Activated CD8-positive, alpha-beta memory T cell treated with anti-CD3 and anti-CD28 coated beads, Interleukin-2, amount 50 U/mL, for 4 hours (primary cell): Measurements from ENCODE around the gene RBM15.

Experiments
- DNase-seq: peaks from one replicate; pipeline ENCODE4 v3.0.0-alpha.2; 2020

Gene RBM15, protein sequence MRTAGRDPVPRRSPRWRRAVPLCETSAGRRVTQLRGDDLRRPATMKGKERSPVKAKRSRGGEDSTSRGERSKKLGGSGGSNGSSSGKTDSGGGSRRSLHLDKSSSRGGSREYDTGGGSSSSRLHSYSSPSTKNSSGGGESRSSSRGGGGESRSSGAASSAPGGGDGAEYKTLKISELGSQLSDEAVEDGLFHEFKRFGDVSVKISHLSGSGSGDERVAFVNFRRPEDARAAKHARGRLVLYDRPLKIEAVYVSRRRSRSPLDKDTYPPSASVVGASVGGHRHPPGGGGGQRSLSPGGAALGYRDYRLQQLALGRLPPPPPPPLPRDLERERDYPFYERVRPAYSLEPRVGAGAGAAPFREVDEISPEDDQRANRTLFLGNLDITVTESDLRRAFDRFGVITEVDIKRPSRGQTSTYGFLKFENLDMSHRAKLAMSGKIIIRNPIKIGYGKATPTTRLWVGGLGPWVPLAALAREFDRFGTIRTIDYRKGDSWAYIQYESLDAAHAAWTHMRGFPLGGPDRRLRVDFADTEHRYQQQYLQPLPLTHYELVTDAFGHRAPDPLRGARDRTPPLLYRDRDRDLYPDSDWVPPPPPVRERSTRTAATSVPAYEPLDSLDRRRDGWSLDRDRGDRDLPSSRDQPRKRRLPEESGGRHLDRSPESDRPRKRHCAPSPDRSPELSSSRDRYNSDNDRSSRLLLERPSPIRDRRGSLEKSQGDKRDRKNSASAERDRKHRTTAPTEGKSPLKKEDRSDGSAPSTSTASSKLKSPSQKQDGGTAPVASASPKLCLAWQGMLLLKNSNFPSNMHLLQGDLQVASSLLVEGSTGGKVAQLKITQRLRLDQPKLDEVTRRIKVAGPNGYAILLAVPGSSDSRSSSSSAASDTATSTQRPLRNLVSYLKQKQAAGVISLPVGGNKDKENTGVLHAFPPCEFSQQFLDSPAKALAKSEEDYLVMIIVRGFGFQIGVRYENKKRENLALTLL

DNA sequence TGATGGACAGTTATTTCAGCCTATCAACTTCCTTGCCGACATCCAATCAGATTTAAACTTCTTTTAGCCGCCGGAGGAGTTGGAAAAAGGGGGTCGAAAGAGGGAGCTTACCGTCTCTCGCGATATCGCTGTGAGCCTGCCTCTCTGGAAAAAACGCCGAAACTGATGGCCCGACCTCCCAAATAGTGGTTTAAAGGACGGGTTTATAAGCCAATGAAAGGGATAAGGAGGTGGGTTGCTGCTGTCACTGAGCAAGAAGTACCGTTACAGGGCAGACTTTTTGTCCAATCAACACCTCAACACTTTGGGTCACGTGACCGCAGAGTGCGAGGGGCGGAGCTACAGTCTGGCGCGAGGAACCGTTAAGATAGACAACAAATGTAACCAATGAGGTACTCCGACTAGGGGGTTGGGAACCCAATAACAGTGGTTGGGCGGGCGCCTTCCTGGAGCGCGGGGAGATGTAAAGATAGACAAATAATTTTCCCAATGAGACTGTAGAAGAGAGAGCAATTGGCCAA lies at the start of gene RBM15:
Gene RBM15, plus strand, starts transcription at position 492 of the 521 bp plus-strand sequence. Its CDS starts 29 bp downstream, at position 521.
- peak; percentile 95 for DNase-seq

DNA sequence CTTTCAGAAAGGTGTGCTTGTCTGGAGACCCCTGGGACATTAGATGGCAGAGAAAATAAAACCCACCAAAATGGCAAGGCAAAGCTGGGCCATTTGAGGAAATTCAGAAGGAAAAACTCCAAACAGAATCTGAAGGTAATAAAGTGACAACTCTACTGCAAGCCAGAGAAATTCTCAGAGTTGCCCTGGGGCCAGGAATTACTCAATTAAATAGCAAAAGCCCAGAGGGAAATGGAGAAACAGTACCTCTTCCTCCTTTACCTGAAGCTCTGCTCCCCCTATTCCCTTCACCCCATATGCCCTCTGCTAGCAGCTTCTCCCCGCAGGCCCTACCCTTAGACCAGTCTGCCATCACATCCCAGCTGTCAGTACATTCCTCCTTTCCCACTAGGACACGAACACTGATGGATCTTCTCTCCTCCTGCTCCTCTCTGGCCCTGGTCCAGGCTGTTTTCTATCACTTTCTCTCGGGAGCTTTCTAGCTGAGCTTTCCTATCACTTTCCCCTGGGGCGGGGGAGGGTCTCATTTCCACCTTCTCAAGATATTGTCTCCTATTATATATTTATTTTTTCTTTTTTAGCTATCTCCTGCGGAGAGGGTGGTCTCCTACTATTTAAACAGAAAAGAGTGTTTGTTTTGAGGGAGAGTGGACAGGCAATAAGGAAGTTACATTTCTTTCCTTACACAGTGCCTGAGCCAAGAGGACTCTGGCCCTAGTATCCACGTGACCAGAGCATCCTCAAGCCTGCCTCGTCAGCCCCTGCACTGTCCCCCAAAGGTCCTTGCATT lies 47.7 kb upstream of the RBM15 start:
- no peak for DNase-seq

DNA sequence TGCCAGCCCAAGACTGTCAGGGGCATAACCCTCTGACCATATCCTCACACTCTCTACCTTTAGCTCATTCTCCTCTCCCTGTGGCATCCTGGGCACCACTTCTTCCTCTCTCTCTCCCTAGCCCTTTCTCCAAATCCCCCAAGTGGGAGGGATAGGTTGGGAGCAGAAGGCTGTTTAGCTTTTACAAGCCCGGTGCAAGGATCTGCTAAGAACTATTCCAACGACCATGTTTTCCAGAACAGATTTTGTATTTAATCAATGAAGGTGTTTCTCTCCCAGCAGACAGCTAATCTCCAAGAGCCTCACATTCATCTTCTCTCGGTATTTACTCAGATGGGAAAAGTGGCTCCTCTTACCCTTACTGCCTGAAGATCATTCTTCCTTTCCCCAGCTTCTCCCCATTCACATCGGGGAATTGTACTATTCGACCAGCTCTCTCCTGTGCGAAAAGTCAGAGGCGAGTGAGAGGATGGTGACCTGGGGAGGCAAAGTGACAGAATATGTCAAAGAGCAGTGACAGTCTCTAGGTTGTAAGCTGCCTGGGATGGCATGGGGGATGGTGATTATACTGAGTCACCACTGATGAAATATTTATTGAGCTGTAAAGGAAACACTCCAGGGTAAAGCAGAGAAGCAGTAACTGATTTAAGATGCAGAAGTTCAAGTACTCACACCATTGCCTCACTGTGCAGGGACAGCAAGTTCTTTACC lies 47.0 kb upstream of the RBM15 start:
- DNase-seq = no peak

DNA sequence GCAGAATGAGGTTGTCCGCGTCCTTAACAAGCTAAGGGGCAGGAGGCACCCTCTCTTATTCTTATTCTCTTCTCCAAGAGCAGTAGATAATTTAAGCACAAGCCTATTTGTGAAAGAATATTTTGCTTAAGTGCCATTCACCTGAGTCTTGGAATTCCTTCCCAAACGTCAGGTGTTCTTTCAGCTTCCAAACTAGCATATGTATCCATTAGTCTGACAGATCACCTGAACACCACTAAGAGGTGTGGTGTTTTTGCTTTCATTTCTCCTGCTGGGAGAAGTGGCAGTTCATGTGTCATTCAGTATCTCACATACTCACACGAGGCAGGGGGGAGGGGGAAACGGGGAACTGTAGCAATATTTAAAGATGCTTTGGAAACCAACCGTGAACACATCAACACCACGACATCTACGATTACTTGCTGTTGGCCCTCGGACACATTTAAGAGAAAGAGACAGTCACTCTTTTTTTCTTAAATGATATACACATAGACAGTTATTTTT lies 45.5 kb upstream of the RBM15 start:
- DNase-seq = no peak

DNA sequence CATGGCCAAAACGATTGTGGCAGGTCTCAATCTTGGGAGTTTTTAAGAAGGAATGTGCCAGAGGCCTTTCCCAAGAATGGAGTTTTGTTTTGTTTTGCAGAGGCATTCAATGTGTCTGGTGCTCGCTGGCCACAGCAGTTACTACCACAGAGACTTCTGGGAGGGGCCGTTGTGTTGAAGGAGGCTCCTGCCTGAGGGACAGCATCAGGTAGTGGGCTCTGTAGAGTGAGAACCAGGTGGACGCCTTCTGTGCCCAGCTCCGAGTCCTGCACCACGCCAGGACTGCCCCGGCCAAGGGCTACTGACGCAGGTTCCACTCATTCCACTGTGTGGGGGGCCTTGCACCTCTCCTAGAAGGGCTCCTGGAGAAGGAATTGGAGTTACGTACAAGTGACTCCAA lies 44.9 kb upstream of the RBM15 start:
- DNase-seq = no peak

DNA sequence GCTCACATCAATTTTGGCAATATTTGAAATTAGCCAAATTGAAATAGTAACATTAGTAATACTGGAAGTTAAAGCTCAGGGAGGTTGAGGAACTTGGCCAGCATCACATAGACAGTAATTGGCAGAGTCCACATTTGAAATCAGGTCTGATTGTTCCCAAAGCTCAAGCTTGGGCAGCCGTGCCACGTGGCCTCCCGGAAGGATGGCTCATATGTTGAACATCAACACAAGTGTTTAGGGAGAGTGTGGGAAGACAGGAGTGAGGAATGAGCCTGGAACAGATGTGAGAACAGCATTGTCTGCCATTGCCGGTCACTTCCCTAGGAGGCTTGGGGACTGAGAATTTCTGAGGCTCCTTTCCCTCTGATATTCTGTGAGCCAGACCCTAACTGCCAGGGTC lies 40.2 kb upstream of the RBM15 start:
- DNase-seq = no peak

DNA sequence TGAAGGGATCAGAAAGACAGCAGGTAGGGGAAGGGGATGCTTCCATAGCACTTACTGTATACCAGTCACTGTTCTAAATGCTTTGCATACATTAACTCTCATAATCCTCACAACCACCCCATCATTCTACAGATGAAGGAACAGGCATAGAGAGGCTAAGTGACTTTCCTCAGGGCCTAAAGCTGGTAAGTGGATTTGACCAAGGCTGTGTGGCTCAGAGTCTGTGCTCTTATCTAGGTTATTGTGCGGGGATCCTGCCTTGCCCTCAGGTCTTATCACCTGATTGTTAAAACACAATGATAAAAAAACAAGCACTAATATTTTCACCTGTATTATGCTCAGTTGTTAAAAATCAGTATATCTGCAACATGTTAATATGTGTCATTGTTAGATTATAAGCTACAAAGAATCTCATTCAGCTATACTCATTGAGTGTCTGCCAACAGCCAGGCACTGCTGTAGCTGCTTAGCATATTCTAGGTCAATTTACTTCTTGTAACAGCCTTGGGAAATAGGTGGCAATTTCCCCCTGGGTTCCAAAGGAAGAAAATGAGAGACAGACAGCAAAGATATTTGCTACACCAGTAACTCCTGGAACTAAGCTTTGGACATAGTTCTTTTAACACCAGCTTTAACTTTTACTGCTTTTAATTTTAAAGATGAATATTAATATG lies 38.6 kb upstream of the RBM15 start:
- DNase-seq = no peak

DNA sequence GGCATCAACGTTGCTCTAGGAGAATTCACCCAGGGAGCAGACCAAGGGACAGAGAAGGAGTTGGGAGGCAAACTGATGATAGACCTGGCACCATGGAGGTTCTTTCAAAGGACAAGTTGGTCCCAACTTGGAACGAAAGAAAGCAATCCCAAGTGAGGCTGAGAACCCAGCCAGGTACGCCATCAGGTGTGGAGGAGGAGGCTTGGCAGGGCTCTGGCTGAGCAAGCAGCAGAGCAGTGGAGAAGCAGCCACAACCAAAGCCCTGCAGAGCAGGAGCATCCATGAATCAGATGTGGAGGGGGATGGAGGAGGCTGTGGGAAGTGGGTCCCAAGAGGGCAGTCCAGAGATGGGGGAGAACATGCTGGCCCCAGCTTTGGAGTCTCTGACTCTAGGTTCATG lies 36.3 kb upstream of the RBM15 start:
- DNase-seq = no peak

DNA sequence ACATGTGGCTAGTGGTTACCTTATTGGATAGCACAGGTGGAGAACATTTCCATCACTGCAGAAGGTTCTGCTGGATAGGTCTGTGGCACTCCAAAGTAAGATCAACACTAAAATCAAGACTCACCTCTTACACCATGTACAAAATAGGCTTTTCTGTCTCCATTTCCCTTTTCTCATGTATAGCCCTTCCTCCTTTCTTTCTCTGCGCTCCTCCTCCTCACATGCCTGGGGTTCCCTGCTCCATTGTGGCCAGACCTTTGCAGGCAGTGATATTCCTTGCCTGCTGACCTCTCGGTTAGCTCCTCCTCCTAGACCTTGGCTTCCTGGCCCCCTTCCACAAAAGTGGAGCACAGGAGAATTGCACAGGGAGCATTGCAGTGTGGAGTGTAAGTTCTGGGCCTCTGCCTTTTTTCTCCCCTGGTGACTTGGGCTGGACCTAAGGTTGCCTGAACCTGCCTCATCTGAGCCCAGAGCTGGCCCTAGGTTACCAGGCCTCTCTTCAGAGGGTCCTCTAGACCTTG lies 33.2 kb upstream of the RBM15 start:
- DNase-seq = no peak

DNA sequence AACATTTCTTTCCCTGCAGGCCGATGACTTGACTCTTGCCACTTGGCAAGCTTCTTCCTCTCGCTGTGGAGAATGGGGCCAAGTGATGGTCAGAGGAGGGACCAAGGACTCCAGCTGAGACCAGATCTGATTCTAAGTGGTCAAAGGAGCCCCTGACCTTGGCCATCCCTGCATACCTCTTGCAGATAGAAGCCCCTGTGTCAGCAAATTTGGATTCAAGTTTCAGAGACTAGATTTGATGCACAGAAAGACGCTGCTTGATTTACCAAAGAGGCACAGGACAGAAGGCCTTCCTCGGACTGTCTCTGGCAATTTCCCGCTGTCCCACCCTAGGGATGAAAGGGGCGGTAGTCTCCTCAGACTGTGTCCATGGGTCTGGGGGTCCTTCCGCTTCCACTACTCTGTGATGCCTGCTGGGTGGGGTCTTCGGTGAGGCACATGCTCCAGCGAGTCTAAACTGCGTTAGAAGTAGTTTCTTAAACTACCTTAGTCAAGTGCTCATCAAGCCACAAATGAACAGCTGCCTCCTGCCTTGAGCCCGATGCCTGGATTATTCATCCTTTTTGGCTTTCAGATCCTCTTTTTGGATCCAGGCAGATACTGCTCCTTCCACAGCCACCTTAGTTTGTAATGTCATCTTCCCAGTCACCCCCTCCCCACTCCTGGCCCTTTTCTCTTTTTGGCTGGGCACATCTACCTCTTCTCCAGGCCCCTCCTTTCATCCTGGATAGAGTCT lies 31.8 kb upstream of the RBM15 start:
- DNase-seq = no peak

DNA sequence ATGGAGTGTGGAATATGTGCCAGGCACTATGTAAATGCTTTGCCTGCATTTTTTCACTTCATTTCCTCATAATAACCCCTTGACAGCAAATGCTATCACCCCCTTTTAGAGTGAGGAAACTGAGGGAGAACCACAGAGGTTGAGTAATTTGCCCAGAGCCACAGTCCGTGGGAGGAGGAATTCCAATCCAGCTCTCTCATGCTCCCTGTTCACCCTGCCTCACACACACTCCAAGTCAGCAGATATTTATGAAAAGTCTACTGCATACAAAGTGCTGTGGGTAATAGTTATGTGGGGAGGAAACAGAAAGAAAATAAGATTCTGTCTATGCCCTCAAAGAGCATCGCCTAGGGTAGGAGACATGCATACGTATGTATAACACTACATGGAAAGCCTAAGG lies 30.9 kb upstream of the RBM15 start:
- no peak for DNase-seq

DNA sequence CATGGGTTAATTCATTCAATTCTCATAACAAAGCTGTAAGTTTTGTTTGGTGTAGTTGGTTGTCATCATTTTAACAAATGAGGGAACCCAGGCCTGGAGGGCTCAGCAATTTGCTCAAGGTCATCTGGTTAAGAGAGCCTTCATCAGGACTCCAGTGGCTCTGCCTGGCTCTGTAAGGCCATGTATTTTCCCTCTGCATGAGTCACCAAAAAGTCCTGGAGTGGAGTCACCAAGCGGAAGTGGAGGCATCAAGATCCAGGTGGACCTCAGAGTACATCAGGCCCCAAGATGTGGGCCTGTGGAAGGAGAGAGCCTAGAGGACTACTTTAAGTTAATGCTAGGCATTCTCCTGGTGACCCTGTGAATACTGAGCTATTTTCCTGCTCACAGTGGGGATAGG lies 30.0 kb upstream of the RBM15 start:
- no peak for DNase-seq

DNA sequence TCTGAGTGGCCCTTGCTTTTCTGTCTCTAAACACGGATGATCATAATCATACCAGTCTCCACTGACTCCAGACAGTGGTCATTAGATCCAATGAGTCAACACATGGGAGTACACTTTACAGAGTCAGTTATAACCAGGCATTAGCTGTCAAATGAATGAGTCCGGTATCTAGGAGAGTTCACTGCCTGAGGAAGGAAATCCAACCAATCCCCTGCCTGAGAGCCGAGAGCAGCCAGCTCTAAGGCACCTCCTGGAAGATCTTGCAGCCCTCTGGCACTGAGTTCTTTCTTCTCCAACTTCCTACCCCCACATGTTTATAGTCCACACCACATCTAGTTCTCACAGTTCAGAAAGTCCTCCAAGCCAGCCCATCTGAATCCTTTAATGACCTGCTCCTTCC lies 29.4 kb upstream of the RBM15 start:
- no peak for DNase-seq

DNA sequence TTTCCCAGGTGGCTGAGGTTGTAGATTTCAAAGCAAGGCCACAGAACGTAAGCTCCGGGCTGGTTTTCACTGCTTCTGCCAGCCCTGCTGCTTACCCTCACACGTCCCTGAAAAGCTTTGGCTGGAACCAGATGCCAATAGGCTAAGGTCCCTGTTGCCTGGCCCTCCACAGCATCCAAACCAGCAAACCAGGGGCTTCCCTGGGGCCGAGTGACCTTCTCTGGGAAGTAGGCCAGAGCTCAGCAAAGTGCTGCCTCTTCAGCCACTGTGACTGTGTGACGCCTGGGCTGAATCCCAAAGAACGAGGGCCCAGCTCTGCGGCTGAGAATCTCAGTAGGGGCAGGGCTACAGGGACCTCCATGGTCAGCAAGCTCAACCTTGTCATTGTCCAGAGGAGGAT lies 28.9 kb upstream of the RBM15 start:
- no peak for DNase-seq

DNA sequence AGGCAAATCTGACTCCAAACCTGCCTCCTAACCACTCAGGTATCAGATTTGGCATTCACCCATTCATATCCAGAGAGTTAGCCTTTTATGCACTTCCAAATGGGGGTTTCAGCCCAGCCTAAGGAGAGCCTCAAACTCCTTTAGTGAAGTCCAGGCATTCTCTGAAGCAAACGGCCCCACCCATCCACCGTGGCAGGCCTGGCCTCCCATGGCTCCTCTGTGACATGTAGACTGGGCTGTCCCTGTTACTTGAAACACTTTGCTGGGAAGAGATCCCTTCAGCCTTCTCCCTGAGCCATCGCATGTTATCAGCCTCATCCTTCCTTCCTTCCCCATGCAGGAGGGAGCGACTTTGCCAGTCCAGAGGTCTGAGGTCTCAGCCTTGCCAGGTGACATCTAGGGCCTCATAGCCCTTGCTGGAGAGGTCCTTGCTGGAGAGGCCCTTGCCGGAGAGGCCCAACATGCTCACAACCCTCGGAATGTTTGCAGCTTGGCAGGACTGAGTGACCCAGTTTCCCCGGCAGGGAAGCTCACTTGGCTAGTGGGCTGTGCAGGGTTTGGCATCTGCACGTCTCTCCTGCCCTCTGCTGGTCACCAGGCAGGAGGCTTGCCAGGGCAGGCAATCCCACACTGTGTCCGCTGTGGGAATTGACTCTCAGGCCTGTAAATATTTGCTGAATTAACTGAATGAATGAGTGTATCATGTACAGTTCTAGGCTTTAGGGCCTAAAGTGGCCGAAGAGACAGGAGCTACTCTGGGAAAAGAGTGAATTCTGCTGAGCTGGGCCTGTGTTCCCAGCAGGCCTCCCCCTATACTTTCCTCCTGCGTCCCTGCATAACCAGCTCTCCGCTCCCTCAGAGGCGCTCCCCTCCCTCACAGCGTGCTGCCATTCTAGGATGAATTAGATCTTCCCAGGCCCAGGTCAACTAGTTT lies 26.7 kb upstream of the RBM15 start:
- DNase-seq = peak; percentile 75

DNA sequence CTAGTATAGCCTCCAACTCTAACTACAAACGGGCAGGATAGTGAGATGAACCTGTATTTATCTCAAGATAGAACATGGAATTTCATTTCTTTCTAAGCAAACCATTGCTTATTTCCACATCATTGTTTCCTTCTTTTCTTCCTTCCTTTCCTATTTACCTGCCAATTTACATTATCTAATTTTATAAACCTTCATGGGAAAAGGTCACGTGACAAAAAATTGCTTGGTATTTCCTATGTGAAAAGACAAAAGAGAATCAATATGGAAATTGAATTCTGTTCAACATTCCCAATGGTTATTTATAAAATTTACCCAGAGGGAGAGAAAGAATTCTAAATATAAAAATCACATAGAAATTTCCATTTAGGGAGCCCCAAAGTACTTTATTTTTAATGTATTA lies 22.4 kb upstream of the RBM15 start:
- no peak for DNase-seq

DNA sequence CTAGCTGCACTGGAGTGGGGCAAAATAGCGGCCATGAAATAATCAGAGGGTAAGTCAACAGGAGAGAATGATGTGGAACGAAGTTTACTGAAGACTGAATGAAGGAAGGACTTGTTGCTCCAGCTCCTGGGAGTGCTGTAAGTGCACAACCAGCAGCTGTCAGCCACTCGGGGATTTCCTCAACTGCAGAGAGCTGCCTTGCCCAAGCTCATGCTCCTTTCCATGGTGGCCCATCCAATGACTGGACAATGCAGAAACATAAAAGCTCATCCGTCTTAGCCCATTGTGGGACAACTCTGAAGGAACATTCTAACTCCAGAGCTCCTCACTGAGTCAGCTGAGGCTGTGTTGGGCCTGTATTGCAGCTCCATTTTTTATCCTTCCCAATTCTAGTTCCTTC lies 21.1 kb upstream of the RBM15 start:
- no peak for DNase-seq

DNA sequence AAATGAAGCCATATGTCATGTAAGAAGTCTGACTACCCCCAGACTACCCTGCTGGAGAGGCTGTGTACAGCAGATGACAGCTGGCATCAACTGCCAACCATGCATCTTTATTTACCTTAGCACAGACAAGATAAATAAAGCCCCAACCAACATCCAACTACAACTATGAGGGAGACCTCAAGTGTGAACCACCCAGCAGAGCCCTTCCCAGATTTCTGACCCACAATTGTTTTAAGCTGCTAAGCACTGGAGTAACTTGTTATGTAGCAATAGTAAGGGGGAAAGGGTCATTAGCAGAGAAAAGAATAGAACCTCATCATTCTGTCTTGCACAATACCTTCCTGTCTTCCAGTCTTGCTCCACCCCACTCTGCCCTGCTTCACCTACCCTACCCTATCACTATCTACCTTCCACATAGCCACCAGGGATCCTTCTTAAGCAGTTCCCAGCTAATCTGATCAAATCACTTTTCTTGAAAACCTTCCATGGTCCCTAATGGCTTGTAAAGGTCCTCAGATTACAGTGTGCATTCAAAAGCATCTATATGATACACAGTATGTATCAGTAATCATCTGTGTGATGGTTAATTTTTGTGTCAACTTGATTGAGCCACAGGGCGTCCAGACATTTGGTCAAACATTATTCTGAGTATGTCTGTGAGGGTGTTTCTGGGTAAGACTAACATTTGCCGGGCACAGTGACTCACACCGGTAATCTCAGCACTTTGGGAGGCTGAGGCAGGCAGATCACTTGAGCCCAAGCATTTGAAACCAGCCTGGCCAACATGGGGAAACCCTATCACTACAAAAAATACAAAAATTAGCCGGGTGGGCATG lies 19.6 kb upstream of the RBM15 start:
- no peak for DNase-seq
